Parathyroid adenoma (tissue), 2 donors: Measurements from ENCODE around the gene PES1.

Experiments
- H2AFZ ChIP-seq: fragments of 300-600 bp; sonication (generic); one replicate; pipeline ENCODE4 v1.7.0; 2017; ENCODE audit warnings: antibody characterized with exemption, mild to moderate bottlenecking
- H3K27ac ChIP-seq: fragments of 300-600 bp; sonication (generic); one replicate; pipeline ENCODE4 v1.7.0; 2017
- H3K27me3 ChIP-seq: fragments of 300-600 bp; sonication (generic); one replicate; pipeline ENCODE4 v1.7.0; 2017; ENCODE audit warnings: low read length; ENCODE audit not compliant: control insufficient read depth, insufficient read depth
- H3K36me3 ChIP-seq: fragments of 300-600 bp; sonication (generic); one replicate; pipeline ENCODE4 v1.7.0; 2017; ENCODE audit warnings: low read length; ENCODE audit not compliant: control insufficient read depth, insufficient read depth
- H3K4me1 ChIP-seq: fragments of 300-600 bp; sonication (generic); one replicate; pipeline ENCODE4 v1.7.0; 2017; ENCODE audit warnings: control low read depth
- H3K4me2 ChIP-seq: fragments of 300-600 bp; sonication (generic); one replicate; pipeline ENCODE4 v1.7.0; 2017; ENCODE audit warnings: low read length
- H3K4me3 ChIP-seq: fragments of 300-600 bp; sonication (generic); one replicate; pipeline ENCODE4 v1.7.0; 2017; ENCODE audit warnings: low read depth, low read length
- H3K79me2 ChIP-seq: fragments of 300-600 bp; sonication (generic); one replicate; pipeline ENCODE4 v1.7.0; 2017; ENCODE audit warnings: control low read depth
- H3K9ac ChIP-seq: fragments of 300-600 bp; sonication (generic); one replicate; pipeline ENCODE4 v1.7.0; 2017; ENCODE audit warnings: mild to moderate bottlenecking
- H3K9me3 ChIP-seq: fragments of 300-600 bp; sonication (generic); one replicate; pipeline ENCODE4 v1.7.0; 2017; ENCODE audit warnings: low read length; ENCODE audit not compliant: control insufficient read depth
- TF ChIP-seq, protein P1 (sequence below): fragments of 300-600 bp; sonication (generic); IDR thresholded peaks from one replicate; pipeline ENCODE4 v1.7.0; 2017; ENCODE audit warnings: antibody characterized with exemption, mild to moderate bottlenecking
- donor health status: primary hyperparathyroidism.

The PES1 gene

DNA sequence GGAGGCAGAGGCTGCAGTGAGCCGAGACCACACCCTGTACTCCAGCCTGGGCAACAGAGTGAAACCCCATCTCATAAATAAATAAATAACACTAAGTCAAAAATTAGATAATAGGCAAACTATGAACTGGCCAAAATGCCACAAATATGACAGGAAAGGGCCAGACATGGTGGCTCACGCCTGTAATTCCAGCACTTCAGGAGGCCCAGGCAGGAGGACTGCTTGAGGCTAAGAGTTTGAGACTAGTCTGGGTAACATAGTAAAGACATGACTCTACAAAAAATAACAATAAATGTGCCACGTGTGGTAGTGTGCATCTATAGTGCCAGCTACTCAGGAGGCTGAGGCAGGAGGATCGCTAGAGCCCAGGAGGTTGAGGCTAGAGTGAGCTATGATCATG, 65.1 kb downstream of the PES1 start:
- Histone ChIP-seq H2AFZ (no peak overlapping the region), H3K4me1 (no peaks in the 10 kb centered on the region), H3K4me2 (no peak overlapping the region), H3K9ac (no peak overlapping the region), H3K4me3 (no peak overlapping the region), H3K27ac (no peak overlapping the region), H3K79me2 (no peaks in the 10 kb centered on the region), H3K27me3 (no peaks in the 10 kb centered on the region), H3K9me3 (no peaks in the 10 kb centered on the region), H3K36me3 (no peaks in the 10 kb centered on the region)
- TF ChIP-seq, protein P1, sequence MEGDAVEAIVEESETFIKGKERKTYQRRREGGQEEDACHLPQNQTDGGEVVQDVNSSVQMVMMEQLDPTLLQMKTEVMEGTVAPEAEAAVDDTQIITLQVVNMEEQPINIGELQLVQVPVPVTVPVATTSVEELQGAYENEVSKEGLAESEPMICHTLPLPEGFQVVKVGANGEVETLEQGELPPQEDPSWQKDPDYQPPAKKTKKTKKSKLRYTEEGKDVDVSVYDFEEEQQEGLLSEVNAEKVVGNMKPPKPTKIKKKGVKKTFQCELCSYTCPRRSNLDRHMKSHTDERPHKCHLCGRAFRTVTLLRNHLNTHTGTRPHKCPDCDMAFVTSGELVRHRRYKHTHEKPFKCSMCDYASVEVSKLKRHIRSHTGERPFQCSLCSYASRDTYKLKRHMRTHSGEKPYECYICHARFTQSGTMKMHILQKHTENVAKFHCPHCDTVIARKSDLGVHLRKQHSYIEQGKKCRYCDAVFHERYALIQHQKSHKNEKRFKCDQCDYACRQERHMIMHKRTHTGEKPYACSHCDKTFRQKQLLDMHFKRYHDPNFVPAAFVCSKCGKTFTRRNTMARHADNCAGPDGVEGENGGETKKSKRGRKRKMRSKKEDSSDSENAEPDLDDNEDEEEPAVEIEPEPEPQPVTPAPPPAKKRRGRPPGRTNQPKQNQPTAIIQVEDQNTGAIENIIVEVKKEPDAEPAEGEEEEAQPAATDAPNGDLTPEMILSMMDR = no peak
